GM04504 (cell line): ENCODE measurements around the gene PHF1.
"Not testable (repeated sequence)": the region's sequence is repeated elsewhere in the genome, so short reads cannot be mapped to it uniquely, and the experiment has no call there.

ENCODE experiments used
- DNase-seq: peaks from one replicate; pipeline ENCODE4 v3.0.0-alpha.2; 2012; ENCODE audit warnings: low read depth

PHF1 gene

GRCh38 chr6:33410711-33411631 lies at the start of gene PHF1:
Gene PHF1, plus strand, starts transcription at chr6:33411014. Its CDS starts 1,250 bp downstream, at chr6:33412264.
- DNase-seq: peak; percentile 67

DNA sequence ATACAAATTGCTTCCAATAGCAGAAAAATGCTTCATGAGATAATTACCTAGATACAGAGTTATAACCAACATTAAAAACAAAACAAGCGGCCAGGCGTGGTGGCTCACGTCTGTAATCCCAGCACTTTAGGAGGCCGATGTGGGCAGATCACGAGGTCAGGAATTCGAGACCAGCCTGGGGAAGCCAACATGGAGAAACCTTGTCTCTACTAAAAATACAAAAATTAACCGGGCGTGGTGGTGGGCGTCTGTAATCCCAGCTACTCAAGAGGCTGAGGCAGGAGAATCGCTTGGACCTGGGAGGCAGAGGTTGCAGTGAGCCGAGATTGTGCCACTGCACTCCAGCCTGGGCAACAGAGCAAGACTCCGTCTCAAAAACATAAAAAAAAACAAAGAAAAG lies 47.3 kb upstream of the PHF1 start:
- not testable (repeated sequence) for DNase-seq

GRCh38 chr6:33364475-33365205 lies 46.2 kb upstream of the PHF1 start:
- not testable (repeated sequence) for DNase-seq

GRCh38 chr6:33365206-33365971 lies 45.4 kb upstream of the PHF1 start:
- not testable (repeated sequence) for DNase-seq

GRCh38 chr6:33367009-33367714 lies 43.7 kb upstream of the PHF1 start:
- no peak for DNase-seq

DNA sequence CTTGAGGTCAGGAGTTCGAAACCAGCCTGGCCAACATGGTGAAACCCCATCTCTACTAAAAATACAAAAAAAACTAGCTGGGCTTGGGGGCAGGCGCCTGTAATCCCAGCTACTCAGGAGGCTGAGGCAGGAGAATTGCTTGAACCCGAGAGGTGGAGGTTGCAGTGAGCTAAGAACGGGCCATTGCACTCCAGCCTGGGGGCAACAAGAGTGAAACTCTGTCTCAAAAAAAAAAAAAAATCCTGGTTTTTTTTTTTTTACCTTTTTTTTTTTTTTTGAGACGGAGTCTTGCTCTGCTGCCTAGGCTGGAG lies 43.1 kb upstream of the PHF1 start:
- not testable (repeated sequence) for DNase-seq

DNA sequence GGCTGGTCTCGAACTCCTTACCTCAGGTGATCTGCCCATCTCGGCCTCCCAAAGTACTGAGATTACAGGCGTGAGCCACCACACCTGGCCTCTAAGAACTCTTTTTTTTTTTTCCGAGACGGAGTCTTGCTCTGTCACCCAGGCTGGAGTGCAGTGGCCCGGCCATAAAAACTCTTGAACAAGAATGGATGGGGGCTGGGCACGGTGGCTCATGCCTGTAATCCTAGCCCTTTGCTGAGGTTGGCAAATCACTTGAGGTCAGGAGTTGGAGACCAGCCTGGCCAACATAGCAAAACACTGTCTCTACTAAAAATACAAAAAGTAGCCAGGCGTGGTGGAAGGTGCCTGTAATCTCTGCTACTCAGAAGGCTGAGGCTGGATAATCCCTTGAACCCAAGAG lies 38.9 kb upstream of the PHF1 start:
- not testable (repeated sequence) for DNase-seq

DNA sequence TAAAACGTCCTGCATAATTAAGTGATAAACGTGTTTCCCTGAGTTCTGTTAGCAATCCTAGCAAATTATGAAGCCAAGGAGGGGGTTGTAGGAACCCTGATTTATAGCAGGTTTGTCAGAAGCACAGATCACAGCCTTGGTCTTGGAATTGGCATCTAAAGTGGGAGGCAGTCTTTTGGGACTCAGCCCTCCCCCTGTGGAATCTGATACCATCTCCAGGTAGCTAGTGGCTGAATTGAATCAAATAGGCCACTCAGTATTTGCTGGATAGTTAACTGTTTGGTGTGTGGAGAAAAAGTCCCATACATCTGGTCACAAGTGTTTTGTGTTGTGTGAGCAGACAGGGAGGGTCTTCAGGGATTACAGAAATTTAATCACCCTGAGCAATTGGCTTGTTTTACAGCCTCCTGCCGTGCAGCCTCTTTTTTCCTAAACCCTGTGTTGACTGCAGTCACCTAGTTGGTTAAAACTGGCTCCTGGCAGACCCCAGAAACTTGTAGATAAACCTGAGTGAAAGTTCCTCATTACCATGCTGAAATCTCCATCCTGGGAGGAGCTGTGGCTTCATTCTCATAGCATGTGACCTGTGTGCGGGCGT lies 38.2 kb upstream of the PHF1 start:
- DNase-seq: no peak

GRCh38 chr6:33373960-33374910 lies 36.6 kb upstream of the PHF1 start:
- no peak for DNase-seq

- DNase-seq: peak; percentile 74
These were observed 35.6 kb upstream of the PHF1 start for GRCh38 chr6:33375143-33375671.

- no peak for DNase-seq
These were observed 33.6 kb upstream of the PHF1 start for GRCh38 chr6:33377171-33377570.

DNA sequence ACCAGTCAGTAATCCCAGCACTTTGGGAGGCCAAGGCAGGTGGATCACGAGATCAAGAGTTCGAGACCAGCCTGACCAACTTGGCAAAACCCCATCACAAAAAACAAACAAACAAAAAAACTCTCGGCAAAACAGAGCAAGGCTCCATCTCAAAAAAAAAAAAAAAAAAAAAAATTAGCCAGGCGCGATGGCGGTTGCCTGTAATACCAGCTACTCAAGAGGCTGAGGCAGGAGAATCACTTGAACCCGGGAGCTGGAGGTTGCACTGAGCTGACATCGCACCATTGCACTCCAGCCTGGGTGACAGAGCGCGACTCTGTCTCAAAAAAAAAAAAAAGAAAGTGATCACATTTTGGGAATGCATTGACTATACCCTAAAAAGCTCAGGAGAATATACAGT lies 31.6 kb upstream of the PHF1 start:
- not testable (repeated sequence) for DNase-seq

DNA sequence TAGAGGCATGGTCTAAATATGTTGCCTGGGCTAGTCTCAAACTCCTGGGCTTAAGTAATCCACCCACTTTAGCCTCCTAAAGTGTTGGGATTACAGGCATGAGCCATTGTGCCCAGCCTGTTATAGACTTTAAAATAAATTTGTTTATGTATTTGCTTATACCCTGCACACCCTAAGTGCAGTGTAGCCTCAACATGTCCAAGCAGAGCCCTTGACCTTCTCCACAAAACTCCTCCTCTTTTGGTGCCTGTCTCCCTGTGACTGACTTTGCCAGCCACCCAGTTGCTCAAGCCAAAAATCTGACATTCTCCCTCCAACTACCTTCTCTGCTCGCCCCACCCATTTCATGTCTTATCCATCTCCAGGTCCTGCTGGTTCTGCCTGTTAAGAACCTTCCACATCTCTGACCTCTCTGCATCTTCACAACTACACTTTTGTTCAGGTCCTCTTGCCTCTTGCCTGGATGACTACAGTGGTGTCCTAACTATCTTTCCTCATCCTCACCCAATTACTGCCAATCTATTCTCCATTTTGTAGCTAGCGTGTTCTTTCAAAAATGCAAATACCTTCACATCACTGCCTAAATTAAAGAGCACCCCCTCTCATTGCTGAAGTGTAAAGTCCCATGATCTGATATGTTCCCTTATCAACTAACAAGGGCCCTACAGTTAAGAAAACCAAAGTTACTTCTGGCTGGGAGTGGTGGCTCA lies 30.4 kb upstream of the PHF1 start:
- DNase-seq: no peak

GRCh38 chr6:33383427-33384185 lies 27.2 kb upstream of the PHF1 start:
- DNase-seq: no peak

DNA sequence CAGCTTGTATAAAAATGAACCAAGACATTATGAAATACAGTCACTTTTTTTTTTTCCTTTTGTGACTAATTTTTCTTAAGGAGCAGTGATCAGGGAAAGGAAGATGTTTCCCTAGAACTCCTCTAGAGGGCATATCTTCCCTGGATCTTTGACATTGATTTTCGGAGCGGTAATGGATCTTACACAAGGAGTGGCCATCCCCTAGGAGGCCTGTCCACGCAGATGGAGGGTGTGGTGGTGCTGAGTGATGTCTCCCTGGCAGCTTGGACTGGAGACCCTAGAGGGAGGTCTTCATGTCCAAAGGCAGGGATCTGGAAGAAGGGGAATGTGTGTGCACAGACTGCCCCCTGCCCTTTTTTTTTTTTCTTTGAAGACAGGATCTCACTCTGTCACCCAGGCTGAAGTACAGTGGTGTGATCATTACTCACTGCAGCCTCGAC lies 26.2 kb upstream of the PHF1 start:
- peak; percentile 56 for DNase-seq

DNA sequence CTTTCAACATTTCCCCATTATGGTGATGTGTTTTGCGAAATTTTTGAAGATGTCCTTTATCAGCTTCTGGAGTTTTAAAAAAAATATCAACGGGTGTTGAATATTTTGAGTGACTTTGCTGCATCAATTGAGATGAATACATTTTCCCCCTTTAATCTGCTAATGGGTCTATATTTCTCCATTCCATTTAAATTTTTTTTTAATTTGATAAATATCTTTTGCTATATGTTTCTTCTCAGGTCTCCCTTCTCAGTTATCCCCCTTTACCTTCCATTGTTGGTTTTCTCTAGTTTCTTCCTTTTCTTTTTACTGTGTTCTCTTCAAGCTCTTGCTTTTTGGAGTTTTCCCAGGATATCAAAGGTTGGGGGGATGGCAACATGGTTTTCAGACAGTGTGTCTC lies 20.6 kb upstream of the PHF1 start:
- DNase-seq: no peak

- no peak for DNase-seq
These were observed 20.0 kb upstream of the PHF1 start for GRCh38 chr6:33390767-33391277.

- DNase-seq: peak; percentile 99
These were observed 19.4 kb upstream of the PHF1 start, which contains the start of gene KIFC1 for GRCh38 chr6:33391278-33391921. Gene KIFC1, plus strand, starts transcription at chr6:33391823. Its CDS starts 163 bp downstream, at chr6:33391986.
